ENCODE data around the gene PLIN3.
A peak's percentile ranks its signal among the peaks of the same experiment; 100 is the strongest.

PLIN3 gene

DNA sequence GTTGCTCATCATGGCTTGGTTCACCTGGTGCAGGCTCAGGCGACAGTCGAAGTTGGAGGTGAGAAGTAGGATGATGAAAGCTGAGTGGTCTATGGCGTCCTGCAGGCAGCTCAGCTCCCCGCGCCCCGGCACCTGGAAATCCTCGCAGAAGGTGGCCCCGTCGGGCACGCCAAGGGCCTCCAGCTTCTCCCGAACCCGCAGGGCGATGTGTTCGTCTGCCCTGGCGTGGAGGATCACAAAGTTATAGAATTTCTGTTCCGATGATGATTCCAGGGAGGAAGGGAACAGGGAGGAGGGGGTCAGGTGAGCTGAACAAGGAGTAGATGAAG lies 50.6 kb downstream of the PLIN3 start:
- TF ChIP-seq ZFX (IDR thresholded peaks at IDR 0.05) (no peak), CTCF (conservative IDR thresholded peaks at IDR 0.05) (no peak)
- H3K27ac ChIP-seq, result peak overlapping the region; percentile 49; the same call in 1 of the 2 replicates

DNA sequence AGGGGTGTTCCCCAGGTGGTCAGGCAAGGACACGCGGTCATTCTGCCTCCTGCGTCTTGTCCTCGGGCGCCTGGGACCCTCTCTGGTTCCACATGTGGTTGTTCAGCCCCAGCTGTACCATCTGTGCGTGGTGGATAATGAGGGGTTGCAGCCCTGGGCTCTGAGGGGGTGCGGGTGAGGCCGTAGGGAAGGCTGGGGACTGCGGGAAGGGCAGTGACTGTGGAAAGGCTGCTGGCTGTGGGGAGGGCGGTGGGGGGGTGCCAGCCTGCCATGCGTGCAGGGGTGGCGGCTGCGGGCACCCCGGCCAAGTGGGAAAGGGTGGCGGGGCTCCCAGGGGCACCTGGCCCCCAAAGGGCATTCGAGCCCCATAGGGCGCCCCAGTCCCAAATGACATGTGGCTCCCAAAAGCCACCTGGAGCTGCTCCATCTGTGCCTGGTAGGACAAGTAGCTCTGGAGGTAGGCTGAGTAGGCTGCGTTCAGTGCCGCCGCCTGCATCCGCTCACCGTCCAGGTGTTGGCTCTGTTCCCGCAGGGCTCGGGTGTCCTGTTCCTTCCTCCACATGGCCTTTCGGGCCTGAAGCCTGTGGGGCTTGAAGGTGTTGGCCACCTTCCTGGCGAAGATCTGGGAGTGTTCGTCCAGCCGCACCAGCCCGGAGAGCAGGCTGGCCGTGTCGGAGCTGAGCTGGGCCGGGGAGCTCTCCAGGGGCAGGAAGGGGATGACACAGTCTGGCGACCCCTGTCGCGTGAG lies 51.1 kb downstream of the PLIN3 start:
- no peak for TF ChIP-seq CTCF (conservative IDR thresholded peaks at IDR 0.05)
- no peak for TF ChIP-seq ZFX (IDR thresholded peaks at IDR 0.05)

GRCh38 chr19:4815426-4816201 lies 51.9 kb downstream of the PLIN3 start:
- TF ChIP-seq ZFX (IDR thresholded peaks at IDR 0.05), result no peak
- TF ChIP-seq CTCF (conservative IDR thresholded peaks at IDR 0.05), result no peak
- peak overlapping the region; percentile 49 for H3K27ac ChIP-seq

More for the DNA sequence above, 51.1 kb downstream of the PLIN3 start:
- peak overlapping the region; percentile 49 for H3K27ac ChIP-seq

GRCh38 chr19:4814625-4815425 lies 52.6 kb downstream of the PLIN3 start:
- H3K27ac ChIP-seq, result no peak overlapping the region
- TF ChIP-seq CTCF (conservative IDR thresholded peaks at IDR 0.05), result no peak
- TF ChIP-seq ZFX (IDR thresholded peaks at IDR 0.05), result no peak

GRCh38 chr19:4811328-4812131 lies 55.9 kb downstream of the PLIN3 start:
- TF ChIP-seq CTCF (conservative IDR thresholded peaks at IDR 0.05) (peak; percentile 96), ZFX (IDR thresholded peaks at IDR 0.05) (no peak)
- no peak overlapping the region for H3K27ac ChIP-seq

GRCh38 chr19:4807188-4807587 lies 60.3 kb downstream of the PLIN3 start:
- TF ChIP-seq CTCF (conservative IDR thresholded peaks at IDR 0.05) (no peak), ZFX (IDR thresholded peaks at IDR 0.05) (no peak)

More at GRCh38 chr19:4807188-4807587, 60.3 kb downstream of the PLIN3 start:
- no peak overlapping the region for H3K27ac ChIP-seq

Measured in C4-2B (cell line).